K562 (cell line): ENCODE data around the gene ELL3. TPM values are rescaled to one million over a fixed set of nuclear protein-coding genes. Genes with fewer than 3 reads are reported as not detected.
"Not testable (repeated sequence)": the region's sequence is repeated elsewhere in the genome, so short reads cannot be mapped to it uniquely, and the experiment has no call there.

Experiments used
- CREB3L1 ChIP-seq: fragments of 450-650 bp; IDR thresholded peaks from 2 replicates; pipeline ENCODE4 v1.6.1; 2014; ENCODE audit warnings: low read depth, mild to moderate bottlenecking, moderate library complexity, borderline replicate concordance
- EGR1 ChIP-seq: fragments of 450-650 bp; conservative IDR thresholded peaks from 2 replicates; pipeline ENCODE4 v1.6.1; 2017; ENCODE audit warnings: mild to moderate bottlenecking
- ERF ChIP-seq: fragments of 450-650 bp; formaldehyde crosslinking; IDR thresholded peaks from 2 replicates; pipeline ENCODE4 v1.4.0; 2020; ENCODE audit warnings: mild to moderate bottlenecking, mixed read lengths
- ETV6 ChIP-seq, 3 experiments: fragments of 150-350 bp in 1 of 3; sonication (generic) in 1 of 3; formaldehyde crosslinking in 1 of 3; IDR thresholded peaks; 2 replicates each; pipeline versions ENCODE4 v1.6.1 to v1.8.0; 2014 to 2022; ENCODE audit warnings: borderline replicate concordance in 2 of 3, low read depth in 2 of 3, antibody characterized with exemption in 1 of 3, low read length in 1 of 3, mild to moderate bottlenecking in 1 of 3, missing genetic modification reagents in 1 of 3
- FIP1L1 ChIP-seq: fragments of 200-400 bp; formaldehyde crosslinking; IDR thresholded peaks from 2 replicates; pipeline ENCODE4 v1.6.1; 2018; ENCODE audit warnings: mild to moderate bottlenecking, low read depth, low read length; ENCODE audit not compliant: poor library complexity, severe bottlenecking
- JUND ChIP-seq, 2 experiments: IDR thresholded peaks; 2 replicates in 1 of 2; 3 replicates in 1 of 2; pipeline ENCODE4 v1.6.1; 2011; ENCODE audit warnings: borderline replicate concordance in 2 of 2, low read depth in 2 of 2, low read length in 2 of 2, improper control_type of control experiment in 1 of 2, missing biosample characterization in 1 of 2, missing genetic modification characterization in 1 of 2, missing genetic modification reagents in 1 of 2
- NCOA6 ChIP-seq: fragments of 450-650 bp; IDR thresholded peaks from 2 replicates; pipeline ENCODE4 v1.6.1; 2017; ENCODE audit warnings: mild to moderate bottlenecking
- NFIC ChIP-seq: fragments of 450-650 bp; IDR thresholded peaks from 2 replicates; pipeline ENCODE4 v1.6.1; 2017; ENCODE audit warnings: mild to moderate bottlenecking, inconsistent platforms
- SIN3A ChIP-seq, 2 experiments: fragments of 150-350 bp in 1 of 2; IDR thresholded peaks; 2 replicates each; pipeline ENCODE4 v1.6.1; 2011 to 2016; ENCODE audit warnings: borderline replicate concordance in 2 of 2, low read depth in 2 of 2, low read length in 2 of 2, mild to moderate bottlenecking in 2 of 2, moderate library complexity in 2 of 2; ENCODE audit not compliant: control insufficient read depth in 1 of 2
- SMAD4 ChIP-seq: fragments of 250-450 bp; sonication (Bioruptor Pico); conservative IDR thresholded peaks from 2 replicates; pipeline ENCODE4 v1.8.0; 2021; ENCODE audit warnings: inconsistent platforms, mild to moderate bottlenecking, moderate library complexity
- SUPT5H ChIP-seq: fragments of 450-650 bp; IDR thresholded peaks from 2 replicates; pipeline ENCODE4 v1.6.1; 2016
- ZBTB12 ChIP-seq: fragments of 250-450 bp; sonication (Bioruptor Pico); IDR thresholded peaks from 2 replicates; pipeline ENCODE4 v1.4.0; 2020
- ZNF263 ChIP-seq: sonication (generic); formaldehyde crosslinking; IDR thresholded peaks from 2 replicates; pipeline ENCODE4 v1.8.0; 2022; ENCODE audit warnings: mild to moderate bottlenecking, missing genetic modification reagents, borderline replicate concordance
- polyA plus RNA-seq, 8 experiments: library from polyadenylated mRNA; depleted of rRNA in 4 of 8; stranded (reverse) in 5 of 8; unstranded in 3 of 8; fragments of >200 nt; fragmentation: Nextera tagmentation in 2 of 8; fragmentation: Illumina TruSeq in 1 of 8; extraction: Ambion mirVana in 2 of 8; extraction: Trizol in 1 of 8; gene quantifications; 2 replicates each; pipeline versions ENCODE4 v1.2.1 to v1.2.3, GENCODE V29; 2011 to 2014; ENCODE audit warnings: inconsistent platforms in 1 of 8, missing spikeins in 1 of 8
- total RNA-seq, 7 experiments: library from RNA; depleted of rRNA in 6 of 7; stranded (reverse); fragments of >200 nt in 6 of 7; fragmentation: Illumina TruSeq in 2 of 7; extraction: Trizol in 2 of 7; gene quantifications; 2 replicates each; pipeline versions ENCODE4 v1.2.1 to v1.2.3, GENCODE V29; 2011 to 2021; ENCODE audit warnings: low replicate concordance in 1 of 7
- TF ChIP-seq, protein P1 (sequence below): sonication (generic); formaldehyde crosslinking; IDR thresholded peaks from 2 replicates; pipeline ENCODE4 v1.8.0; 2022; ENCODE audit warnings: mild to moderate bottlenecking, missing genetic modification reagents
- TF ChIP-seq, protein P2 (sequence below), 2 experiments: fragments of 450-650 bp in 1 of 2; sonication (generic) in 1 of 2; formaldehyde crosslinking in 1 of 2; IDR thresholded peaks in 1 of 2; conservative IDR thresholded peaks in 1 of 2; 2 replicates each; pipeline versions ENCODE4 v1.6.1 to v1.8.1; 2016 to 2023; ENCODE audit warnings: mild to moderate bottlenecking in 2 of 2, moderate library complexity in 2 of 2, inconsistent platforms in 1 of 2, missing genetic modification reagents in 1 of 2
- TF ChIP-seq, protein P3 (sequence below): sonication (generic); formaldehyde crosslinking; IDR thresholded peaks from 2 replicates; pipeline ENCODE4 v1.8.0; 2022; ENCODE audit warnings: mild to moderate bottlenecking, missing genetic modification reagents

The ELL3 gene
- total and polyA plus RNA-seq, 9 of the 15 experiments (the other 6 are each of a cell fraction or from before 2014, with no cell fraction given), result 0.80 to 5.2 (median 2.6) TPM

GRCh38 chr15:43746245-43746902 lies 30.4 kb downstream of the ELL3 start, which contains the start of gene PDIA3 (continued):
- TF ChIP-seq, protein P1, sequence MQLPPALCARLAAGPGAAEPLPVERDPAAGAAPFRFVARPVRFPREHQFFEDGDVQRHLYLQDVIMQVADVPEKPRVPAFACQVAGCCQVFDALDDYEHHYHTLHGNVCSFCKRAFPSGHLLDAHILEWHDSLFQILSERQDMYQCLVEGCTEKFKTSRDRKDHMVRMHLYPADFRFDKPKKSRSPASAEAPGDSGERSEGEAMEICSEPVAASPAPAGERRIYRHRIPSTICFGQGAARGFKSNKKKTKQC (CRISPR knock-in tag), result peak; percentile 65; the same call in 1 of the 2 replicates
- TF ChIP-seq, protein P2, sequence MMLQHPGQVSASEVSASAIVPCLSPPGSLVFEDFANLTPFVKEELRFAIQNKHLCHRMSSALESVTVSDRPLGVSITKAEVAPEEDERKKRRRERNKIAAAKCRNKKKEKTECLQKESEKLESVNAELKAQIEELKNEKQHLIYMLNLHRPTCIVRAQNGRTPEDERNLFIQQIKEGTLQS (IDR thresholded peaks at IDR 0.05), result not testable (repeated sequence)
- TF ChIP-seq, protein P2 (CRISPR knock-in tag; conservative IDR thresholded peaks at IDR 0.05), result peak; percentile 70; the same call in 1 of the 2 replicates
- TF ChIP-seq FIP1L1, result peak; percentile 90
- 0 out of 2 replicates have a peak, but pooled peaks have one; percentile 25 for TF ChIP-seq CREB3L1
- 0 out of 2 replicates have a peak, but pooled peaks have one; percentile 30 for TF ChIP-seq JUND (IDR thresholded peaks at IDR 0.05; ENCODE audit: borderline replicate concordance, low read depth, low read length)
- not testable (repeated sequence) for TF ChIP-seq JUND (tag; IDR thresholded peaks at IDR 0.05; ENCODE audit: borderline replicate concordance, low read depth, low read length); ETV6 (IDR thresholded peaks at IDR 0.05; ENCODE audit: borderline replicate concordance in 1 of 2, low read depth in 2 of 2, low read length in 1 of 2)
- TF ChIP-seq, protein P3, sequence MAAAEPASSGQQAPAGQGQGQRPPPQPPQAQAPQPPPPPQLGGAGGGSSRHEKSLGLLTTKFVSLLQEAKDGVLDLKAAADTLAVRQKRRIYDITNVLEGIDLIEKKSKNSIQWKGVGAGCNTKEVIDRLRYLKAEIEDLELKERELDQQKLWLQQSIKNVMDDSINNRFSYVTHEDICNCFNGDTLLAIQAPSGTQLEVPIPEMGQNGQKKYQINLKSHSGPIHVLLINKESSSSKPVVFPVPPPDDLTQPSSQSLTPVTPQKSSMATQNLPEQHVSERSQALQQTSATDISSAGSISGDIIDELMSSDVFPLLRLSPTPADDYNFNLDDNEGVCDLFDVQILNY (CRISPR knock-in tag), result peak; percentile 91
- TF ChIP-seq EGR1, result peak; percentile 71
- peak; percentile 59 to 61; a peak in 2 of 4 replicates for TF ChIP-seq SIN3A (IDR thresholded peaks at IDR 0.05; ENCODE audit: borderline replicate concordance in 2 of 2, control insufficient read depth in 1 of 2, low read depth in 2 of 2, low read length in 2 of 2)
- peak; percentile 72; the same call in 1 of the 2 replicates for TF ChIP-seq SMAD4 (CRISPR knock-in tag)
- peak; percentile 59; the same call in 1 of the 2 replicates for TF ChIP-seq ETV6 (CRISPR knock-in tag; IDR thresholded peaks at IDR 0.05; ENCODE audit: borderline replicate concordance)
- TF ChIP-seq NFIC, result peak; percentile 58
- TF ChIP-seq SUPT5H, result peak; percentile 92
- TF ChIP-seq ZNF263 (CRISPR knock-in tag), result peak; percentile 63; the same call in 1 of the 2 replicates
- 0 out of 2 replicates have a peak, but pooled peaks have one; percentile 33 for TF ChIP-seq ZBTB12
- peak; percentile 12; the same call in 1 of the 2 replicates for TF ChIP-seq ERF (CRISPR knock-in tag)
- peak; percentile 54; the same call in 1 of the 2 replicates for TF ChIP-seq NCOA6
